ENCODE results near the gene GAB1. TPM values are rescaled to one million over a fixed set of nuclear protein-coding genes. Genes with fewer than 3 reads are reported as not detected.

GAB1 gene
- total and polyA plus RNA-seq, 8 donors = 43.5 to 109 (median 90.7) TPM

GRCh38 chr4:143404555-143404954, 67.9 kb downstream of the GAB1 start:
- DNase-seq (no peak), ATAC-seq (no peak)
- Histone ChIP-seq H3K4me3 (no peak overlapping the region), H3K36me3 (no peaks in the 10 kb centered on the region), H3K9me3 (no peaks in the 10 kb centered on the region), H3K27ac (peak overlapping the region in 1 of 2 donors; percentile 14), H3K4me1 (peaks cover 12 to 50% of the 10 kb centered on the region in 2 donors), H3K27me3 (no peaks in the 10 kb centered on the region)
- no peak for TF ChIP-seq CTCF (IDR thresholded peaks at IDR 0.05)
- intact Hi-C loops (cut with DNase I) = no loop called here

GRCh38 chr4:143405075-143405730, 68.5 kb downstream of the GAB1 start:
- ATAC-seq (no peak), DNase-seq (no peak)
- peaks cover 12 to 50% of the 10 kb centered on the region in 2 donors for H3K4me1 ChIP-seq

GRCh38 chr4:143406523-143406922, 69.8 kb downstream of the GAB1 start:
- Histone ChIP-seq H3K27ac (peak overlapping the region; percentile 7 to 51), H3K36me3 (no peaks in the 10 kb centered on the region), H3K4me3 (no peak overlapping the region), H3K9me3 (no peaks in the 10 kb centered on the region), H3K4me1 (peaks cover 12 to 57% of the 10 kb centered on the region in 2 donors), H3K27me3 (no peaks in the 10 kb centered on the region)
- TF ChIP-seq CTCF (IDR thresholded peaks at IDR 0.05) = no peak
- DNase-seq (peak in 1 of 4 donors; percentile 49), ATAC-seq (peak; percentile 57)
- intact Hi-C loops (cut with DNase I) = no loop called here

More at GRCh38 chr4:143405075-143405730, 68.5 kb downstream of the GAB1 start:
- Histone ChIP-seq H3K27ac (peak overlapping the region in 1 of 2 donors; percentile 14), H3K36me3 (no peaks in the 10 kb centered on the region), H3K27me3 (no peaks in the 10 kb centered on the region), H3K4me3 (no peak overlapping the region), H3K9me3 (no peaks in the 10 kb centered on the region)
- no peak for TF ChIP-seq CTCF (IDR thresholded peaks at IDR 0.05)
- intact Hi-C loops (cut with DNase I) = no loop called here

- intact Hi-C loops (cut with DNase I) = no loop called here
- Histone ChIP-seq H3K4me1 (peaks cover 17 to 60% of the 10 kb centered on the region in 2 donors), H3K27me3 (no peaks in the 10 kb centered on the region), H3K36me3 (no peaks in the 10 kb centered on the region), H3K4me3 (no peak overlapping the region), H3K27ac (peak overlapping the region; percentile 7 to 51), H3K9me3 (no peaks in the 10 kb centered on the region)
- no peak for TF ChIP-seq CTCF (IDR thresholded peaks at IDR 0.05)
- DNase-seq (no peak), ATAC-seq (no peak)
Measured at GRCh38 chr4:143407474-143407873, 70.8 kb downstream of the GAB1 start.

GRCh38 chr4:143407888-143408287, 71.2 kb downstream of the GAB1 start:
- Histone ChIP-seq H3K27ac (peak overlapping the region; percentile 7 to 51), H3K27me3 (no peaks in the 10 kb centered on the region), H3K36me3 (no peaks in the 10 kb centered on the region), H3K4me1 (peaks cover 14 to 58% of the 10 kb centered on the region in 2 donors), H3K4me3 (no peak overlapping the region), H3K9me3 (no peaks in the 10 kb centered on the region)
- DNase-seq = no peak
- ATAC-seq = no peak
- intact Hi-C loops (cut with DNase I) = no loop called here
- TF ChIP-seq CTCF (IDR thresholded peaks at IDR 0.05) = no peak
